ENCODE measurements around the gene NRP1. TPM values are rescaled to one million over a fixed set of nuclear protein-coding genes. Genes with fewer than 3 reads are reported as not detected.

The NRP1 gene
- total and polyA plus RNA-seq, 2 donors (not counting 3 experiments of a cell fraction or from before 2014, with no cell fraction given): 122 to 306 TPM

DNA sequence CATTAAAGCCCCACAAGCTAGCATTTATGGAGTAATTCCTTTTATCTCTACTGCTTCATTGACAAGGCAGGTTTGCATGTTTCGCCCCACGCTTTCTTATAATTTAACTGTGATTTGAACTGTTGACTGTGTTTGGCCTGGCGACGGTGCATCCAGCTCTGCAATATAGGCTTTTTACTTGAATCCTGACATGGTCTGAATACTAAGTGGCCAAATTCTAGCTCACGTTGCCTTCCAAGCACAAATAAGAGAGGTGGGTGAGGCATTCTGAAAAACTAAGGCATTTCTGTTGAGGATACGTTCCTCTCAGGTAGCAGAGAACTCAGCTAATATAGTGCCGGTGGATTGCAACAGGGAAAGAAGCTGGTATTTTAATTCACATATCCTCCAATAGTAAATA, 61.8 kb downstream of the NRP1 start:
- dilution Hi-C loops (cut with MboI; ENCODE audit: extremely low pct_ligation_motif_present, low sequenced_read_pairs): no loop called here
- Histone ChIP-seq H3K27me3 (ENCODE audit: control insufficient read depth in 2 of 2, insufficient read depth in 2 of 2, low read length in 2 of 2) (no peaks in the 10 kb centered on the region), H3K36me3 (ENCODE audit: control insufficient read depth in 2 of 2, extremely low read depth in 1 of 2, insufficient read depth in 2 of 2, low read length in 2 of 2) (peaks cover 2 to 12% of the 10 kb centered on the region in 2 experiments), H3K4me1 (ENCODE audit: control insufficient read depth, extremely low read depth, insufficient read depth, low read length) (peaks cover 45% of the 10 kb centered on the region), H3K79me2 (ENCODE audit: control insufficient read depth, insufficient read depth, low read length) (peaks cover 73% of the 10 kb centered on the region), H3K27ac (ENCODE audit: insufficient read depth, low read depth, low read length) (peak overlapping the region; percentile 52), H3K9me3 (replicated peaks; ENCODE audit: control insufficient read depth, insufficient read depth, low read length) (no peaks in the 10 kb centered on the region), H3K4me2 (ENCODE audit: insufficient read depth, low read length) (no peak overlapping the region), H2AFZ (ENCODE audit: low read depth, low read length) (no peak overlapping the region), H3K4me3 (replicated peaks in 1 of 3; ENCODE audit: insufficient read depth in 1 of 3, low read depth in 1 of 3, low read length in 3 of 3) (no peak overlapping the region), H4K20me1 (replicated peaks; ENCODE audit: control insufficient read depth, extremely low read depth, insufficient read depth, low read length) (no peaks in the 10 kb centered on the region), H3K9ac (replicated peaks; ENCODE audit: extremely low read depth, insufficient read depth, low read length) (peak overlapping the region; percentile 33), H3K9me1 (replicated peaks; ENCODE audit: control insufficient read depth, extremely low read depth, insufficient read depth, low read length) (no peaks in the 10 kb centered on the region)
- intact Hi-C loops (cut with micrococcal nuclease): loop anchor here (1.0 to 2.0 kb wide), 2 partner anchors 8 to 30 kb away; no protein-coding TSS in a partner anchor
- BruUV-seq (replicated peaks): no TSS peak
- ChIA-PET CTCF (interaction anchor here (0.6 to 3.1 kb wide), 11 partner anchors 9 to 1366 kb away, joined by 3 to 18 read pairs (median 7); no protein-coding TSS in a partner anchor), POLR2A (interaction anchor here (1.0 to 1.2 kb wide), 3 partner anchors 10 to 80 kb away, joined by 3 read pairs; no protein-coding TSS in a partner anchor)
- no peak for DNase-seq (ENCODE audit: low read depth, low spot score)
- FAIRE-seq: no peak
- no peak for TF ChIP-seq MYC (IDR thresholded peaks at IDR 0.05; ENCODE audit: low read depth, low read length)
- TF ChIP-seq EZH2 (IDR thresholded peaks at IDR 0.05; ENCODE audit: borderline replicate concordance, low read depth, low read length, severe bottlenecking): no peak
- TF ChIP-seq, protein P1, sequence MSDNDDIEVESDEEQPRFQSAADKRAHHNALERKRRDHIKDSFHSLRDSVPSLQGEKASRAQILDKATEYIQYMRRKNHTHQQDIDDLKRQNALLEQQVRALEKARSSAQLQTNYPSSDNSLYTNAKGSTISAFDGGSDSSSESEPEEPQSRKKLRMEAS (IDR thresholded peaks at IDR 0.05; ENCODE audit: insufficient read depth, insufficient read length): no peak

DNA sequence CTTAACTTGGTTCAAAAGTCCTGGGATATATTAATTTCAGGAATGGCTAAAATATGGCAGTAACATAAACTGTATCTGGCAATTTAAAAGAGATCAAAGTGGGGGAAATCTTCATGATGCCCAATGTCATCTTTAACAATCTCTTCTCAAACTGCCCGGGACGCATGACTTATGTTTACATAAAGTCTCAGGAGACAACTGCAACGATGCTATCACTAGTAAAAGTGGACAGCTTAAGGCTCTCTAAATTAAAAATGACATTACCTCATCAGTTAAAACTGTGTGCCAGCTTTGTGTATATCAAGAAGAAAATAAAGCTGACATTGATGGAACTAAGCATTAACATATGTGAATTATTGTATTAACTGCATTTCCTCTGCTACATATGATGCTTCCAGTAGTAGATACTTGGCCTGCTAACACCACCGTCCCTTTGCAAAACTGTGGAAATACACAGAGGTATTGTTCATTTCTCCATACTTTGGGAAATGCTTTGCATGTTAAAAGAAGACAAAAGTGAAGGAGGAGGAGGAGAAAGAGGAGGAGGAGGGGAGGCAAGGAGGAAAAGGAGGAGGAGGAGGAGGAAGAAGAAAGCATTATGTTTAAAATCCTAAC, 62.4 kb downstream of the NRP1 start:
- H3K27ac ChIP-seq (ENCODE audit: insufficient read depth, low read depth, low read length): peak overlapping the region; percentile 52
- peaks cover 2 to 12% of the 10 kb centered on the region in 2 experiments for H3K36me3 ChIP-seq (ENCODE audit: control insufficient read depth in 2 of 2, extremely low read depth in 1 of 2, insufficient read depth in 2 of 2, low read length in 2 of 2)
- ChIA-PET CTCF (interaction anchor here (1.0 to 3.1 kb wide), 8 partner anchors 9 to 79 kb away, joined by 3 to 18 read pairs (median 8); no protein-coding TSS in a partner anchor), POLR2A (interaction anchor here (0.5 to 1.2 kb wide), 2 partner anchors 79 to 326 kb away, joined by 3 read pairs; no protein-coding TSS in a partner anchor)
- no peaks in the 10 kb centered on the region for H3K27me3 ChIP-seq (ENCODE audit: control insufficient read depth in 2 of 2, insufficient read depth in 2 of 2, low read length in 2 of 2)
- no peak overlapping the region for H3K4me2 ChIP-seq (ENCODE audit: insufficient read depth, low read length)
- no peaks in the 10 kb centered on the region for H3K9me3 ChIP-seq (replicated peaks; ENCODE audit: control insufficient read depth, insufficient read depth, low read length)
- no peak overlapping the region for H3K4me3 ChIP-seq (replicated peaks in 1 of 3; ENCODE audit: insufficient read depth in 1 of 3, low read depth in 1 of 3, low read length in 3 of 3)
- no TSS peak for BruUV-seq (replicated peaks)
- peaks cover 40% of the 10 kb centered on the region for H3K4me1 ChIP-seq (ENCODE audit: control insufficient read depth, extremely low read depth, insufficient read depth, low read length)
- H3K9ac ChIP-seq (replicated peaks; ENCODE audit: extremely low read depth, insufficient read depth, low read length): no peak overlapping the region
- H4K20me1 ChIP-seq (replicated peaks; ENCODE audit: control insufficient read depth, extremely low read depth, insufficient read depth, low read length): no peaks in the 10 kb centered on the region
- intact Hi-C loops (cut with micrococcal nuclease): loop anchor here (2.0 kb wide), 1 partner anchor 31 kb away; no protein-coding TSS in a partner anchor
- DNase-seq (ENCODE audit: low read depth, low spot score) (no peak), FAIRE-seq (no peak)
- H2AFZ ChIP-seq (ENCODE audit: low read depth, low read length): no peak overlapping the region
- H3K79me2 ChIP-seq (ENCODE audit: control insufficient read depth, insufficient read depth, low read length): peaks cover 69% of the 10 kb centered on the region
- dilution Hi-C loops (cut with MboI; ENCODE audit: extremely low pct_ligation_motif_present, low sequenced_read_pairs): no loop called here
- H3K9me1 ChIP-seq (replicated peaks; ENCODE audit: control insufficient read depth, extremely low read depth, insufficient read depth, low read length): no peaks in the 10 kb centered on the region
- TF ChIP-seq, protein P2, sequence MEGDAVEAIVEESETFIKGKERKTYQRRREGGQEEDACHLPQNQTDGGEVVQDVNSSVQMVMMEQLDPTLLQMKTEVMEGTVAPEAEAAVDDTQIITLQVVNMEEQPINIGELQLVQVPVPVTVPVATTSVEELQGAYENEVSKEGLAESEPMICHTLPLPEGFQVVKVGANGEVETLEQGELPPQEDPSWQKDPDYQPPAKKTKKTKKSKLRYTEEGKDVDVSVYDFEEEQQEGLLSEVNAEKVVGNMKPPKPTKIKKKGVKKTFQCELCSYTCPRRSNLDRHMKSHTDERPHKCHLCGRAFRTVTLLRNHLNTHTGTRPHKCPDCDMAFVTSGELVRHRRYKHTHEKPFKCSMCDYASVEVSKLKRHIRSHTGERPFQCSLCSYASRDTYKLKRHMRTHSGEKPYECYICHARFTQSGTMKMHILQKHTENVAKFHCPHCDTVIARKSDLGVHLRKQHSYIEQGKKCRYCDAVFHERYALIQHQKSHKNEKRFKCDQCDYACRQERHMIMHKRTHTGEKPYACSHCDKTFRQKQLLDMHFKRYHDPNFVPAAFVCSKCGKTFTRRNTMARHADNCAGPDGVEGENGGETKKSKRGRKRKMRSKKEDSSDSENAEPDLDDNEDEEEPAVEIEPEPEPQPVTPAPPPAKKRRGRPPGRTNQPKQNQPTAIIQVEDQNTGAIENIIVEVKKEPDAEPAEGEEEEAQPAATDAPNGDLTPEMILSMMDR (IDR thresholded peaks at IDR 0.05; ENCODE audit: extremely low read depth in 1 of 2, insufficient read depth in 1 of 2, low read depth in 1 of 2, low read length in 2 of 2): no peak
- TF ChIP-seq GATA2 (IDR thresholded peaks at IDR 0.05; ENCODE audit: insufficient read depth, insufficient read length, low read depth, low read length) (no peak), POLR2AphosphoS5 (IDR thresholded peaks at IDR 0.05; ENCODE audit: insufficient read depth, low read depth, low read length) (no peak), MYC (IDR thresholded peaks at IDR 0.05; ENCODE audit: low read depth, low read length) (no peak), FOS (IDR thresholded peaks at IDR 0.05; ENCODE audit: borderline replicate concordance, insufficient read depth, low read length) (no peak), EZH2 (IDR thresholded peaks at IDR 0.05; ENCODE audit: borderline replicate concordance, low read depth, low read length, severe bottlenecking) (no peak), JUN (IDR thresholded peaks at IDR 0.05; ENCODE audit: borderline replicate concordance, insufficient read depth, insufficient read length, low read depth) (no peak), POLR2A (IDR thresholded peaks at IDR 0.05; ENCODE audit: low read depth, low read length) (no peak)
- TF ChIP-seq, protein P1 (IDR thresholded peaks at IDR 0.05; ENCODE audit: insufficient read depth, insufficient read length): no peak

All from endothelial cell of umbilical vein (primary cell).